ENCODE measurements around the gene COA5.

- TF ChIP-seq CTCF (IDR thresholded peaks at IDR 0.05; ENCODE audit: low read depth, low read length): no peak
- no peak for TF ChIP-seq EZH2phosphoT487 (IDR thresholded peaks at IDR 0.05; ENCODE audit: low read depth)
These were observed 40.0 kb downstream of the COA5 start for GRCh38 chr2:98568161-98568956.

All from OCI-LY3 (cell line).